HG03280 (cell line): Measurements from ENCODE around the gene ELAVL2.
"Not testable (repeated sequence)": the region's sequence is repeated elsewhere in the genome, so short reads cannot be mapped to it uniquely, and the experiment has no call there.

Experiments
- ATAC-seq: cut with Tn5 transposase; IDR thresholded peaks from one replicate; pipeline ENCODE4 v1.9.1; 2021; ENCODE audit warnings: mild to moderate bottlenecking, moderate library complexity; ENCODE audit not compliant: unreplicated experiment

The ELAVL2 gene

DNA sequence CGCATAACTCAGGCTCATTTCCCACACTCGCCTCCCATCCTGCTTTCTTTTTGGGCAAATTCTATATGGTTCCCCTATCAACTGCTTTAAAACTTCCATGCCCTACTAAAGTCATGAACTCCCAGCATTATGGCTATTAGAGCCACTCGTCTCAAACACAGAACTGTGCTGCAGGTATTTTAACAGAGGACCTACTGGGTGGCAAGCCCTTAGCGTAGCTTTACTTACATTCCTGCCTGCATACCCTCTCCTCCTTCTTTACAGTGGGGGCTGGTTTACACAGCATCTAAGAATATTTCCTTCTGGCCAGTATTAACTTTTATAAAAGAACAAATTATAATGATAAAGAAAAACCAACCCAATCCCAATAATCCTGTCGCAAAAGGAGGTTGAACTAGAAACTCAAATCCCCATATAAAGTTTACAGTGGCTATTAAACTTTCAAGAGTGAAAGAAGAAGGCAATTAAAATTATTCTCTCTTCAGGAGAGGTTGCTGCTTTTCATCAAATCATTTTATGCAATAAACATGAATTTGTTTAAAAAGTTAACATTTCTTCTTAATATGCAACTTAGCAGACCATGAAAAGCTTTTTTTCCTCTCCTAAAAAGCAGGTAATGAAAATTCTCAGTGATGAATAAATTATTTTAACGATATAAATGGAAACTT lies 100.6 kb downstream of the ELAVL2 start:
- no peak for ATAC-seq

DNA sequence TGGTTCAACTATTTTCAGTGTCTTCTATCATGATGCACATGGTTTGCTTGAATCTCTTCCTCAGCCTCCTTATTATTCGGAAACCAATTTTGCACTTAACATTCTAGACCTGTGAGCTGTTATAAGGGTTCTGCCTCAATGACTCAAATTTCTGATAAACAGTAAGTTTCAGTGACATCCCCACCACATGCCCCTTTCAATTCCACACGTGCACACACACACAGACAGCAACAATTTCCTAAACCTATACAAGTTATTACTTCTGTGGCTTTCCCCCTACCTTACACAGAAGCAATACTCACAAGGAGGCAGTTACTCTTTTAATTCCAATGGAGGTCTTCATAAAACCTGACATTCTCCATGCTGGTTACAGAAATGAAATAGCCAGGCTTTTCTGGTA lies 102.4 kb downstream of the ELAVL2 start:
- ATAC-seq = no peak

DNA sequence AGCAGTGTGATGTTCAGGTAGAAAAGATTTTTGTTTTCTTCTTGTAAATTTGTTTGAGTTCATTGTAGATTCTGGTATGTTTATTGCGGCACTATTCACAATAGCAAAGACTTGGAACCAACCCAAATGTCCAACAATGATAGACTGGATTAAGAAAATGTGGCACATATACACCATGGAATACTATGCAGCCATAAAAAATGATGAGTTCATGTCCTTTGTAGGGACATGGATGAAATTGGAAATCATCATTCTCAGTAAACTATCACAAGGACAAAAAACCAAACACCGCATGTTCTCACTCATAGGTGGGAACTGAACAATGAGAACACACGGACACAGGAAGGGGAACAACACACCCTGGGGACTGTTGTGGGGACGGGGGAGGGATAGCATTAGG lies 103.0 kb downstream of the ELAVL2 start:
- not testable (repeated sequence) for ATAC-seq

DNA sequence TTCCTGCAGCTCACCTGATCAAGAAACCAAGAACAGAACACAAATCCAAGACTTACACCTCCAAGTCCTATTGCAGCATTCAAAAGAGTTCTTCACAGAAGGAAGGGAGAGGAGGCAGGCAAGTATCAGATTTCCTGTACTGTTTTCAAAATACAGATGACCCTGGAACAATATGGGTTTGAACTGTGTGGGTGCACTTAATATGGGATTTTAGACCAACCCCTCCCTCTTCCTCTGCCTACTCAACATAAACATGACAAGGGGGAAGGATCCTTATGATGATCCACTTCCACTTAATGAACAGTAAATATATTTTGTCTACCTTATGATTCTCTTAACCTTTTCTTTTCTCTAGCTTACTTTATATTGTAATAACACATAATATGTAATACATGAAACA lies 104.6 kb downstream of the ELAVL2 start:
- ATAC-seq = no peak

DNA sequence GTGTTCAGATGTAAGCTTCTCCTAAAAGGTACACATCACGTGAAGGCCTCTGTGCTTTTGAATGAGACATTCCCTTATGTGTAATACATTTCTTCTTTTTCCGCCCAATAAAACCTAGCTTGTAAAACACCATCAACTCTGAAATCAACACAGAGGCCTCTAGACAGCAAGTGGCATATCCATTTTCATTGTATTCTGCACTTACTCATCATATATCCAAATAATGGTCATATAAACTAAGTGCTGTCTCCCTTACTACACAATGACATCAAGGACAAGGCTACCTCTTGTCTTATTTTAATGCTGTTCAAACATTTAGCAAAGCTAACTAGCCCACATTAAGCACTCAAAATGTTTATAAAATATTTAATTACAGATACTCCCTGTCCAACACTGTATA lies 108.5 kb downstream of the ELAVL2 start:
- no peak for ATAC-seq

DNA sequence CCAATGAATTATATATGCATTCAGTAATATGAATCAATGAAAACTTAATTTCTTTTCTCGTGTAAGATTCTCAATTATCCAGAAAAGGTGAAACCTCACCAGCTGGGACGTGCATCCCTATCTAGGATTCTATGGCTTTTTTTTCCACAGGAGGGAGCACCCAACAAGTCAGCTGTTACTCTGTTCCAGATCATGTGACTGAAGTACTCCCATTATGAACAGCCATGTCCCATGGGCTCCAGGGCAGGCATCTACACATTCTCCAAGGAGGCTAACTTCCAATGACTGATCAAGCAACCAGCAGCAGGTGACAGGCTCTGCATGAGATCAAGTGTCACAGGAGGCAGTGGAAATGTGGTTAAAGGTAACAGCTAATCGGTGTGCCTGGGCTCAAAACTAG lies 118.8 kb downstream of the ELAVL2 start:
- ATAC-seq = no peak

DNA sequence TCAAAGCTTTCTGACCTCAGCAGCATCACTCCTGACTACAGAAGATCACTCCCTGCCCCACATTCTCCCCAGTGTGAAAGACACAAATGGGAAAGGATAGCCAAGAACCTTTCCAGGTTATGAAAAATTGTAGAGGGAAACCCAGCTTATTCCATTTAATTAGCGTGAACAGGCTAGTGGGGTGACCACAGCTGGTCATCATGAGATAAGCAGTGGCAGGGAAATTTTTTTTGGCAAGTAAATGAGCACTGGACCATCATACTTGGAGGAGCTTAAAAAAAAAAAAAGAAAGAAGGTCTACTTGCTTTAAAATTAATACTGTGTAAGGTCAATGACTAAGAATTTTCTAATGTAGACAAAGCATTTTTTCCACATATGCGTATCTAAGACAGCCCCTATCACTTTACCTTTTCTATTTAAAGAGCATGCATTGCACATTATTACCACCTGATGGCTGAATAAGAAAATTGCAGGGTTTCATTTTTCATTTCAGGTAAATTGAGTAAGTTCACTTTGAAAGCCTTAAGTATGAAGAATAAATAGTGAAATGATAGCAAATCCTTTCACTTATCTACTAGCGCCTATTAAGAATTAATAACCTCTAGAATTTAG lies 123.6 kb downstream of the ELAVL2 start:
- no peak for ATAC-seq

DNA sequence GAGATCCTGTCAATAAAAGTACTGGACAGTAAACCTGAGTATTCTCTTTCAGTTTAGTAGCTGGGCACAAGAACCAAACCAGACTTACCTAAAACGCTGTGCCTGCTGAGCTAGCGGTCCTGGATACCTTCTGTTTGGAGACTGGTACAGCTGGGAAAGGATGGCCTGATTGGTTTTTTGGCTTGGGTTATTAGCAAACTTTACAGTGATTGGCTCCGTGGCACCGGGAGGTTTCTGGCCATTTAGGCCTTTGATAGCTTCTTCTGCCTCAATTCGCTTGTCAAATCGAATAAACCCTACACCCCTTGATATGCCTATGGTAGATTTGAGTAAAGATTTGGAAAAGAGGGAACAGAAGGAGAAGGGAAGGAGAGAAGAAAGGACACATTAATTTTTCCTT lies 124.7 kb downstream of the ELAVL2 start:
- ATAC-seq = no peak

DNA sequence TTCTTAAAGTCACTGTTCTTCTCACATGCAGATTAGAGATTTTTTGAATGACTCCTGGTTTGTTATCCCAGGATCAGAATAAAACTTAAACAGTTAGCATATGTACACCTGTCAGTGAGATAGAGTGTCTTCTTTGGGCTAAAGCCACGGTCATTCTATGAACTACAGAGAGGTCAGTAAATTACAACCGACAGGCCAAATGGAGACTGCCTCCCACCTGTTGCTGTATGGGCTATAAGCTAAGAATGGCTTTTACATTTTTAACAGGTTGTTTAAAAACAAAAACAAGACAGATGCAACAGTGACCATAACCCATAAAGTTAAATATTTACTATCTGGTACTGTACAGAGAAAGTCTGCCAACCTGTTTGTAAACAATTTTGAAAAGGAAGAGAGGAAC lies 125.7 kb downstream of the ELAVL2 start:
- ATAC-seq = no peak

DNA sequence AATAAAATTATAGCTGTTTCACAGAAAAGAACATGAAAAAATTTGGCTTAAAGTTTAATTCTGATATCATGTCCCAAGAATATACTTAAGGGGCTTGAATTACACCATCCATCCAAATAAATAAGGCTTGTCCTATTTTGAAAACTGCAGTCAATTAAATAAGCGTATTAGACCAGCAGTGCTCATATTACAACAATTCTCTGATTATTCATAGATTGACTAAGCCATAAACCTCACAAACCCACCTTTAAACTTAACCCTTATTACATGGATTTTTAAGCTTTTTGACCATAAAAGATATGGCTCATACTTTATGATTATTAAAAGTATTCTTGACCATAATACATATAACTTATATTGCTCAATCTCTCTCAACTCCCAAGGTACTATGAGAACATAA lies 127.9 kb downstream of the ELAVL2 start:
- no peak for ATAC-seq

DNA sequence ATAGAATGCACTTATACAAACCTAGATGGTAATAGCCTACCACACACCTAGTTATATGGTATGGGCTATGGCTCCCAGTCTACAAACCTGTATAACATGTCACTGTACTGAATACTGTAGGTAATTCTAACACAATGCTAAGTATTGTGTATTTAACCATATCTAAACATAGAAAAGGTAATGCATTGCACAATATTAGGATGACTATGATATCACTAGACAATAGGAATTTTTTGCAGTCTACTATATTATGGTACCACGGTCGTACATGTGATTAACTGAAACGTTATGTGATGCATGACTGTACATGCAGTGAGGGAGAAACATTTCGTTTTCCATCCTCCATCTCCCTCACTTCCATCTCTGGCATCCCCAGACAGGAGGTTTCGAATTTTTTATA lies 130.5 kb downstream of the ELAVL2 start:
- ATAC-seq = no peak

DNA sequence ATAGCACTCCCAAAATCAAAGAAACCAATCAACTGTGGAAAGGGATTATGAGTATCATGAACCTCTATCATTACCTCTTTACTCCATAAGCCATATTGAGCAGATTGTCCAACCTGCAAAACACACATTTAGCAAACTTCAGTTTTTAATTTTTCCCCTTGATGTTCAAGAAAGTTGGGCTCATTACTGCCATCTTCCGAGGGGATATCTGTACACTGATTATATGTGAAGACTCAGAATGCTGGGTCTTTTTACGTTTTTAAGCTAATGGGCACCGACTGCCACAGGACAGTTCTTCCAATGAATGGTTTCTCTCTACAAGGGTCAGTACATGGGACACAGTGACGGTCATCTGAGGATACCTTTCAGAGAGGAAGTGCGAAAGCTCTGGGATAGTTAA lies 132.7 kb downstream of the ELAVL2 start:
- ATAC-seq = no peak

DNA sequence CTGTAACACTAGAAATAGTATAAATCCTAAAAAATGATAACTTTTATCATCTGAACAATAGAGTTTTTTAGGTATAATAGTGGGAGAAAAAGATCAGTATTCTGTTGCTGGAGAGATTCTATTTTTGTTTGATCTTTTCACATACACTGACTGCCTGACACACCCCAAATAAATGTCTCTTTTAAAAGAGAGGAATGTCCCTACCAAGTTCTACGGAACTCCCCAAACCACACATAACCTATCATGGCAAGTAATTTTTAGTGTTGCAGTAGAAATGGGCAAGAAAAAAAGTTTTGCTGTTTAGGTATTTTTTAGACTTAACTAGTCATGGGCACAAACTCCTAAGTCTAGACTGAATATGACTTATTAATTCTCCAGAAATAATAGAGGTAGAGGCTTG lies 139.1 kb downstream of the ELAVL2 start:
- no peak for ATAC-seq

DNA sequence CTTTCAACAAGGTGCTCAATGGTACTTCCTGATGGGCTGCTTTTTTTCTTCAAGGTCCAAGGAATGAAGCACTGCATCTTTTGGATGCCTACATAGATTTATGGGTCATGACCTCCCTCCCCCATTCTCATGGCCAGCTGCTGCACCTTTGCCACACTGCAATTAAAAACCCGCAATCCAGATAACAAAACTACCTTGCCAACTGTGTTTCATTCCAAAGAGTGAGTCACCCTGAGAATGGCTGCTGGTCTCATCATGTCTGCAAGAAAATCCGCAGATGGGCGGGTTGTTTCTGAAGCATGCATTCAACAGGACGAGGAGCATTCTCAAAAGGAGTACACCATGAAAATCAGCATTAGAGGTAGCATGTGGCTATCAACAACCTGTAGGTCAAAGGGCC lies 139.8 kb downstream of the ELAVL2 start:
- no peak for ATAC-seq

DNA sequence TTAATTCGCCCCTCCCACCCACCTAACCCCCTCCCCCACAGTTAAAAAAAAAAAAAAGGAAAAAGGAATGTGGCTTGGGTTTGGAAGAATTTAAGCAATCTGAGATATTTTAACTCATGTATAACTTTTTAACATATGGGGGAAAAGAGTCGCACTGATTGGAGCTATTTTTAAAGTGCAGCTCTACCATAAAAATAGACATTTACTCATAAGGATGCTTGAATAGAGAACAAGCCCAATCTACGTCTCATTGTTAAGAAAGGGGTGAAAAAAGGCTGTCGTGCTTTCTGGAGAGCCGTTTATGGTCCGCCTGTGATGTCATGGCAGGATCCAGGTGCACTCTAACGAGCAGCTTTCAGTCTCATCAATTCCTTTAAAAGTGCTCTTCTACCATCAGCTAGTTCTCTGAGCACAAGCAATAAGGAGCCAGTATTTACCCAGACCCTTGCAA lies 142.4 kb downstream of the ELAVL2 start:
- ATAC-seq = no peak

DNA sequence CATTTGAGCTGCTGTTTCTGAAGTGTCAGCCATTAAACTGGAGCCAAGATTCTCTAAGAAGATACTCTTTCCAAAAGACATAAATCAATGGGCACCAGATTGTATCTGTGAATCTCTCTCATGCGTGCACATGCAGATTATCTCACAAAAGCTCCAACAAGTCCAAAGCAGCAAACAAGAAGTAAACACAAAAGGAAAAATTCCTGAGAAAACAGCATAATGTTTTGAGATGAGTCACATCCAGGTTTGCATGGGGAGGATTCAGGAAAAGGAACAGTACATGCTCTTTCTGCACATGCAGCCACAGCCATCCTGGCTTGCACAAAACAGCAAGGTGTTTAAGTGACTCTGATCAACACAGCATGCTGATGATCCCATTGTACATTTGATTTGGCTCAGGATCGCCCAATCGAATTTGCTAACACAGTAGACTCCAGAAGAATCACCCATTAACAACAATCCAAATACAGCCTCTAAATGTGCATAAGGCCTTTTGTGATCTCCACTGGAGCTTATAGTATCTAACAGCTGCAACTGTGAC lies 143.1 kb downstream of the ELAVL2 start:
- ATAC-seq = no peak

DNA sequence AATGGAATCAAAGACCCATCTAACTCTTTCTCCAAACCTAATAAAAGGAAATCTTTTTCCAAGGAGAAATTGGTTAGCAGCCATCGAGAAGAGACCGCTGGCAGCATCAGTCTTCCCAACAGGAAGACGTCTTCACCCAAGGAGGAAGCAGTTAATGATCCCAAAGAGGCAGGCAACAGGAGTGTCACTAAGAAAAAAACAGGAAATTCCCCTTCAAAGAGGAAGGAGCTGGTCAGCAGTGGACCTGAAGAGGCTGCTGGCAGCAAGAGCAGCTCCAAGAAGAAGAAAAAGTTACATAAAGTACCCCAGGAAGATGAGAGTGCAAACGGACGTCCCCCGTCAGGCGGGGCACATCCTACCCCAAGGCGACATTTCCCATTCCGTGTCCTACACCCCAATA lies 143.7 kb downstream of the ELAVL2 start:
- no peak for ATAC-seq

DNA sequence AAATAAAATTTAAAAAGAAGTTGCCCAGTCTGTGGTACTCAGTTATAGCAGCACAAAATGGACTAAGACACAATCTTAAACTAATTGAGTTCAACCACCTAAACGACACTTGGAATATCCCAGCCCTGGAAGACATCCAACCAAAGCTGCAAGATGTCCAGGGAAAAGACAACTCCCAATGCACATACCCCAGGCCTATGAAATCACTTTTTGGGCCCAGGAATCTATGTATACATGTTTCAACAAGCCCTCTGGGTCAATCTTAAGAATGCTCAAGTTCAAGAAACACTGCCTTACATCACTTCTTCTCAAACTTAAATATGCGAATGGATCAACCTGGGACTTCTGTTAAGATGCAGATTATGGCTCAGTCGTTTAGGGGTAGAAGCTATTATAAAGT lies 148.6 kb downstream of the ELAVL2 start:
- ATAC-seq = no peak

DNA sequence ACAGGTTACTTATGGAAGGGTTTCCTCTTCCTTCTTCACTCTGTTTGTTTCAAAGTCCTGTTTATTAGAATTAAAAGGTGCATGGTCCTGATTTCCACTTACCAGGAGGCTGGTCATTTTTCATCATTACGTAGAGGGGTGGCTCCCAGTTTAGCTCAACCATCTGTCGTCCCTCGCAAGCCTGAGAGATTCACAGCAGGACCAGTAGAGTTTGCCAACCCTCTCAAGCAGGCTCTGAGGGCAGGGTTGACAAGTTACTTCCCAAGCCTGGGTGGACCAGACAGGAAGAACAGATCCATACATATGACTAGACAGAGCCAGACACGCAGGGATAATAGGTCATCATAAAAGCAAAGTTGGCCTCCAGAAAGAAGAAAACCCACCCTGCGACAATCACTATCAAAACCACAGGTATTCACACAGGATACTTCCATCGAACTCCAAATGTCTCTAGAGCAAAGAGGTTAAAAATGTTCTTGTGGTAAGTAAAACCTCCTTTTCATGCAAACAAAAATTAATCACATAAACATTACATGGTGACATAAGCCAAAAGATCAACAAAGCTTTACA lies 151.9 kb downstream of the ELAVL2 start:
- ATAC-seq = no peak

DNA sequence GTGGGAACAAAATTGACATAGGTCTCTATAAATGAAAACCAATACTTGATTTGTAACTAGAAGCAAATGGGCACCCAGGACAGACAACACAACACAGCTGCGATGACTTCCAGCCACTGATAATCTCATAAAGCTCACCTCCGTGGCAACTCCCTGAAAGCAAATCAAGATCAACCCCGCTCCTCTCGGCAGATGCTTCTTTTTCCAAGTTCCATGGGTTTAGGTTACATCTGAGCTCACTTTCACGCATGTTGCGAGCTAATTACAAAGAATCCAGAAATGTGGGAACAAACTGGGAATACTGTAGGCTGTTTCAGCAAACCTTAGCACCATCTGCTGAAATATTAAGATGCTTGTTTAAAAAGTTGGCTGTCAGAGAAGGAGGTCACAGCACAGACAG lies 153.9 kb downstream of the ELAVL2 start:
- no peak for ATAC-seq

DNA sequence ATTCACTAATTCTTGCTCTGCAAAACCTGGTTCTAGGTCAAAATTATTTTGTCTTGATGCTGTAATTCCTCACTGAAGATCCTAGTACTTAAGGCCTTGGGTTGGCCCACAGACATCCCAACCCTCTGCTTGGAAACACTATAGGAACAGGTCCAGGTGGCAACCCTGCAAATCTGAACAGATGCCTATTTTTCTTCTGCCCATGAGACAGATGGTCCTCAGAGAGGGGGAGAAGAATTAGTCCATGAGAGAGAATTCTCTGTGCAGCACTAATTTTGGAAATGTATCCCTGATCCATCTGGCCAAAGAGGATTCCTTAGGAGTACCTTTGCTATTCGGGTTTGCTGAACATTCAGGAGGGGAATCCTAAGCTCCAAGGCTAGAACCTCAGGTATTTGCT lies 156.3 kb downstream of the ELAVL2 start:
- ATAC-seq = no peak

DNA sequence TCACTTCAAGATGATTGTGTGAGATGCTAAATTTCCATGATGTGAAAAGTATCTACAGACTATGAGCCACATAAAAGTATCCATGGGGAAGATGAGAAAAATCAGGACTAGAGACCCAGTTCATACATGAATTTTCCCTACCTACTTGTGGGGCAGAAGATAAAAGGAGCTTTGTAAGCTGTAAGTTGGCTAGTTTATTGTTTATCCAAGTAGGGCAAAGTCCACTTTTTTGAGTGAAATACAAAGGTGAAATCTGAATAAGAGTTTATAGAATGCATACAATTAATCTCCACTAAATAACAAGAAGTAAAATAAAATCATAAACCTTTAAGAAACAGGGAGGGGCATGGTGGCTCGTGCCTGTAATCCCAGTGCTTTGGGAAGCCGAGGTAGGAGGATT lies 160.4 kb downstream of the ELAVL2 start:
- no peak for ATAC-seq
